Activated gamma-delta T cell (primary cell): ENCODE measurements around the gene ARL8A.
"Not testable (repeated sequence)": the region's sequence is repeated elsewhere in the genome, so short reads cannot be mapped to it uniquely, and the experiment has no call there.

Source experiments
- DNase-seq: peaks from one replicate; lab custom pipeline; 2025; lab: John Stamatoyannopoulos, UW

The ARL8A gene

GRCh38 chr1:202113690-202114300 is 30.7 kb downstream of the ARL8A start:
- DNase-seq, result no peak

GRCh38 chr1:202112859-202113689 is 31.5 kb downstream of the ARL8A start:
- no peak for DNase-seq

- DNase-seq, result not testable (repeated sequence)
These were observed 32.9 kb downstream of the ARL8A start for GRCh38 chr1:202111589-202111988.

GRCh38 chr1:202110977-202111376 is 33.6 kb downstream of the ARL8A start:
- DNase-seq, result no peak

GRCh38 chr1:202107801-202108731 is 36.5 kb downstream of the ARL8A start:
- no peak for DNase-seq

- no peak for DNase-seq
These were observed 37.2 kb downstream of the ARL8A start for GRCh38 chr1:202107321-202107761.

- no peak for DNase-seq
These were observed 37.9 kb downstream of the ARL8A start for GRCh38 chr1:202106340-202107254.

GRCh38 chr1:202105571-202106339 is 38.8 kb downstream of the ARL8A start:
- no peak for DNase-seq

- DNase-seq, result no peak
These were observed 40.5 kb downstream of the ARL8A start for GRCh38 chr1:202104073-202104472.

- DNase-seq, result no peak
These were observed 43.4 kb downstream of the ARL8A start for GRCh38 chr1:202101184-202101583.

- no peak for DNase-seq
These were observed 50.7 kb downstream of the ARL8A start for GRCh38 chr1:202093858-202094257.

- no peak for DNase-seq
These were observed 53.5 kb downstream of the ARL8A start for GRCh38 chr1:202090994-202091393.

- DNase-seq, result no peak
These were observed 56.3 kb downstream of the ARL8A start for GRCh38 chr1:202088206-202088605.

- no peak for DNase-seq
These were observed 57.8 kb downstream of the ARL8A start for GRCh38 chr1:202086579-202087350.

- DNase-seq, result no peak
These were observed 58.7 kb downstream of the ARL8A start for GRCh38 chr1:202085682-202086373.

GRCh38 chr1:202084791-202085681 is 59.5 kb downstream of the ARL8A start:
- no peak for DNase-seq
